ENCODE results near the gene FAM83B.
"Not testable (repeated sequence)": the region's sequence is repeated elsewhere in the genome, so short reads cannot be mapped to it uniquely, and the experiment has no call there.

The FAM83B gene

DNA sequence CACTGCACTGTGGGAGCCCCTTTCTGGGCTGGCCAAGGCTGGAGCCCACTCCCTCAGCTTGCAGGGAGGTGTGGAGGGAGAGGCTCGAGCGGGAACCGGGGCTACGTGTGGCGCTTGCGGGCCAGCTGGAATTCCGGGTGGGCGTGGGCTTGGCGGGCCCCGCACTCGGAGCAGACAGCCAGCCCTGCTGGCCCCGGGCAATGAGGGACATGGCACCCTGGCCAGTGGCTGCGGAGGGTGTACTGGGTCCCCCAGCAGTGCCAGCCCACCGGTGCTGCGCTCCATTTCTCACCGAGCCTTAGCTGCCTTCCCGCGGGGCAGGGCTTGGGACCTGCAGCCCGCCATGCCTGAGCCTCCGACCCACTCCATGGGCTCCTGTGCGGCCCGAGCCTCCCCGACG lies 132.6 kb downstream of the FAM83B start:
- not testable (repeated sequence) for DNase-seq (ENCODE audit: low read depth)

DNA sequence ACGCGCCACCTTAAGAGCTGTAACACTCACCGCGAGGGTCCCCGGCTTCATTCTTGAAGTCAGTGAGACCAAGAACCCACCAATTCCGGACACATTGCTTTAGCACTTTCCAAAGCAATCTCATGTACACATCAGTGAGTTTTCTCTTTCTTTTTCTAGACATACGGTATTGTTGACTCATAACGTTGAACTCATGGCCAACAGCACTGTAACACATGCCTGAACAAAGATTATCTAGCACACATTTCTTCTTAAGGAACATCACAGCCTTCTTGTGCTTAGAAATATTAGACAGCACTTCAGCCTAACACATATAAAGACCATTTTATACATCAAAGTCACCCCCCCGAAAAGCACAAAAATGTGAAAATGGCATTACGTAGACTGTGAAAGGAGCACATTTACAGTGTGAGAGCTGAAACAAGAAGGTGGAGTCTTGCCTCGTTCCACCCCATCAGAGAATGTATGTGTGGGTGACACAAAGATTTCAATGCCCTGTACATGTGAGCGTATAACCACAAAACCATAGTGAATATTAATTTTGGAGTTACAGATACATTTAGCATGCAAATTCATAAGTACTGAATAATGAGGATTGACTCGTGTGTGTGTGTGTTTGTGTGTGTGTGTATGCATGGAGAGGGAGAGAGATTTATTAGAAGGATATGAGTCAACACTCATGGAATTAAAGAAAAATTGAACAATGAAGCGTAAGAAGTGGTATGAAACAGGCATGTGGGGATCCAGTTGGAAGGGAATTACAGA lies 134.1 kb downstream of the FAM83B start:
- DNase-seq (ENCODE audit: low read depth), result no peak

DNA sequence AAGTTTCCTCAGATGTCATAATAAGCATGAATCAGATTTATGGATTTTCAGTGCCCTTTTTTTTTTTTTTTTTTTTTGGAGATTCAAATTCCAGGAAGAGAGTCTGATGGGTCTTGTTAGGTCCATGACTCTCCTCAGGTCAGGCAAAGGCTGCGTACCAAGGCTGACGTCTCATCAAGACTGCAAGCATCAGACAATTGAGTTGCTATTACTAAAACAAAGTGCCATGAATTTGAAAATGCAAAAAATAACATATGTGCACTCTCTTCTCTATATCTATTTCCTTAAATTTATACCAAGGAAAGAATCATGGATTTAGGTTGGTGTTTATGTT lies 134.7 kb downstream of the FAM83B start:
- DNase-seq (ENCODE audit: low read depth), result no peak

DNA sequence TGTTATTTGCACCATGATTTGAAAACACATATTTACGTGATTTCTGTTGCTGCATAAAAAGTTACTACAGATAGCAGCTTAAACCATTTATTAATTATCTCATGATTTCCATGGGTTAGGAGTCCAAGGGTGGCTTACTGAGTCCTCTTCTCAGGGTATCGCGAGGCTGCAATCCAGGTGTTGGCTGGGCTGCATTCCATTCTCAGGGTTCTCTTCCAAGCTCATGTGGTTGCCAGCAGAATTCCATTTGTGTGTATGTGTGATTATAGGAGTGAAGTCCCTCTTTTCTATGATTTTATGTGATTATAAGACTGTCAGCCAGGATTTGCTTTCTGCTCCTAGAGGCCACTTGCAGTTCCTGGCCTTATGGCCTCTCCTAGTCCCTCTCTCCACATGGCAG lies 135.1 kb downstream of the FAM83B start:
- DNase-seq (ENCODE audit: low read depth), result no peak

DNA sequence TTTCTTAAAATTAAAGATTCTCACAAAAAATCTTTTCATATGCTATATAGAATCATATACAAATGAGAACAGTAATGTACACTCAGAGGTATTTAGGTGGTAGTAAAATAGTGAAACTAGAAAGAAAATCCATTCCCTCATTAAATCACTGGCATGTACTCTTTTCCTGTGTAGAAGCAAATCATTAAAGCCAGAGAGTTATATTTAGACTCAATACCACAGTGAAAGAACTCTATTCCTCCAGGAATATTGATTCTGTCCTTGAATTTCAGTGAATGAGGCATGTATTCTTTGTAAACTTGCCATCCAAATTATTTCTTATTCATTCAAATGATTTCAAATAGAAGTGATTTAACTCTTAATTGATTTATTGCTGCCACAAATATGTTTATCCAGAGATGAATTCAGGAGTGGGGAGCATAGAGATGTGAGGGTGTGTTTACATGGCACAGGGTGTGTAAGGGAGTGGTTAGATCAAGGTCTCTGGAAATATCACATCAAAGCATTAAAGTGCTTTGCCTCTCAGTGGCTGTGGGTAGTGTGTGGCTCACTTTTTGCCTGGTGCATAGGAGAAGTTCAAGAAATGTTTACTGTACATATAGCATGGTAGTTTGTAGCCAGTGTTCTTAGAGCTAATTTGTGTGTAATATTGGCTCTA lies 141.2 kb downstream of the FAM83B start:
- no peak for DNase-seq (ENCODE audit: low read depth)

DNA sequence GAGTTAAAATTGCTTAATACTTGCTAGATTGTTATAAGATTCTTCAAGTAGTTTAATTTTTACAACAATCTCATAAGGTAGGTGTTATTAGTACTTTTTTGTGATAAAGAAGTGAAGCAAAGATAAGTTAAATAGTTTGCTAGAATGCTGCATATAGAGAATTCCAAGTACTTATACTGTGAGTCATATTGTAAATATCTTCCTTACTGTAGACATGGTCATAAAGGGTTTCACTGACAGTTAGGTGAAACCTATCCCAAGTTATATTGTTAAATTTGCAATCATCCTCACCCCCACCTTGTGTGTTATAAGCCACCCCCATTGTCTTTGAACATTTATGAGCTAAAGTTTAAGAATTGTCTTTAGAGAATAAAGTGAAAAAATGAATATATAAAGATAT lies 142.0 kb downstream of the FAM83B start:
- no peak for DNase-seq (ENCODE audit: low read depth)

DNA sequence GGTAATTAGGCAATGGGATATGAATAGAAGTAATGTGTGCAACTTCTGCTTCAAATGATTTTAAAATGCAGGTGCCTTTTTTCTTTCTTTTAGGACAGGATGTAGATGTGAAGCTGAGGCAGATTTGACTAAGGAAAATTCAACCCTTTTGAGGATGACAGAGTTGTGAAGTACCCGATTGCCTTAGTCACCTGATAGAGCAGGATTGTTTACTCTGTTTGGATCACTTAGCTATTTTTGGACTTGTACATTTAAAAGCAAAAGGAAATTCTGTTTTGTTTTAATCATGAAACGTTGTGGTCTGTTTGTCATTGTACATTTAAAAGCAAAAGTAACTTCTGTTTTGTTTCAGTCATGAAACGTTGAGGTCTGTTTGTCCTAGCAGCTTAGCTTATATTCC lies 143.4 kb downstream of the FAM83B start:
- DNase-seq (ENCODE audit: low read depth), result no peak
